Breast epithelium (tissue), 4 donors: ENCODE data around the gene FRY. TPM values are rescaled to one million over a fixed set of nuclear protein-coding genes. Genes with fewer than 3 reads are reported as not detected.

Source experiments
- DNase-seq, 2 donors: peaks; one replicate each; pipeline ENCODE4 v3.0.0-alpha.2; 2019; ENCODE audit warnings: low spot score in 2 of 2
- H3K27ac ChIP-seq, 2 donors: fragments of 200-600 bp; sonication (generic) in 1 of 2; one replicate each; pipeline ENCODE4 v1.5.1; 2016 to 2019; ENCODE audit warnings: mild to moderate bottlenecking in 1 of 2
- H3K27me3 ChIP-seq, 2 donors: fragments of 200-600 bp; sonication (generic) in 1 of 2; one replicate each; pipeline versions ENCODE4 v1.5.1 to v1.6.0; 2017 to 2019; ENCODE audit warnings: control low read depth in 1 of 2, mild to moderate bottlenecking in 1 of 2
- H3K36me3 ChIP-seq: fragments of 200-600 bp; one replicate; pipeline ENCODE4 v1.5.1; 2019
- H3K4me1 ChIP-seq, 2 donors: fragments of 200-600 bp; sonication (generic); one replicate each; pipeline ENCODE4 v1.5.1; 2016 to 2019; ENCODE audit warnings: control low read depth in 1 of 2
- H3K4me3 ChIP-seq, 3 donors: fragments of 200-600 bp; sonication (generic); 1 replicate in 2 of 3; 2 replicates in 1 of 3; pipeline ENCODE4 v1.5.1; 2016 to 2019; ENCODE audit warnings: mild to moderate bottlenecking in 3 of 3, moderate library complexity in 2 of 3
- H3K9me3 ChIP-seq, 2 donors: fragments of 200-600 bp; sonication (generic) in 1 of 2; one replicate each; pipeline ENCODE4 v1.5.1; 2016 to 2019; ENCODE audit warnings: control low read depth in 1 of 2
- CTCF ChIP-seq, 3 donors: fragments of 450-650 bp; IDR thresholded peaks; one replicate each; pipeline ENCODE4 v1.5.1; 2016 to 2017; ENCODE audit warnings: antibody characterized with exemption in 3 of 3, mild to moderate bottlenecking in 3 of 3, moderate library complexity in 3 of 3
- POLR2A ChIP-seq: fragments of 450-650 bp; IDR thresholded peaks from one replicate; pipeline ENCODE4 v1.6.1; 2016; ENCODE audit warnings: antibody characterized with exemption, mild to moderate bottlenecking, moderate library complexity
- POLR2AphosphoS5 ChIP-seq, 3 donors: sonication (generic); formaldehyde crosslinking; IDR thresholded peaks; one replicate each; pipeline ENCODE4 v1.6.1; 2017; ENCODE audit warnings: antibody characterized with exemption in 3 of 3
- intact Hi-C: fragments of 100-400 bp; cut with DNase I; formaldehyde crosslinking; loops from one replicate; pipeline ENCODE4 v1.15.1; 2023; ENCODE audit warnings: low total_unique reads
- total RNA-seq, 3 donors: library from RNA; depleted of rRNA; stranded (reverse); fragments of >200 nt; gene quantifications; one replicate each; pipeline ENCODE4 v1.1.0, GENCODE V29; 2016

The FRY gene
- total RNA-seq, 3 donors from 2014 or later = 41.0 to 52.8 (median 46.4) TPM

- Histone ChIP-seq H3K27ac (no peak overlapping the region), H3K9me3 (no peaks in the 10 kb centered on the region), H3K36me3 (no peaks in the 10 kb centered on the region), H3K4me1 (no peaks in the 10 kb centered on the region), H3K4me3 (no peak overlapping the region), H3K27me3 (no peaks in the 10 kb centered on the region)
- intact Hi-C loops = no loop called here
- DNase-seq = no peak
- TF ChIP-seq POLR2AphosphoS5 (IDR thresholded peaks at IDR 0.05) (no peak), CTCF (IDR thresholded peaks at IDR 0.05) (no peak), POLR2A (no peak)
Measured at GRCh38 chr13:32023096-32023495, 8.5 kb upstream of the FRY start.

GRCh38 chr13:32023698-32024097, 7.9 kb upstream of the FRY start:
- Histone ChIP-seq H3K4me1 (no peaks in the 10 kb centered on the region), H3K9me3 (no peaks in the 10 kb centered on the region), H3K4me3 (no peak overlapping the region), H3K27ac (no peak overlapping the region), H3K27me3 (no peaks in the 10 kb centered on the region), H3K36me3 (no peaks in the 10 kb centered on the region)
- intact Hi-C loops = no loop called here
- TF ChIP-seq CTCF (IDR thresholded peaks at IDR 0.05) (no peak), POLR2AphosphoS5 (IDR thresholded peaks at IDR 0.05) (no peak), POLR2A (no peak)
- no peak for DNase-seq

- intact Hi-C loops = no loop called here
- no peak for TF ChIP-seq POLR2AphosphoS5 (IDR thresholded peaks at IDR 0.05)
- TF ChIP-seq CTCF (IDR thresholded peaks at IDR 0.05) = no peak
- no peak for TF ChIP-seq POLR2A
- no peak overlapping the region for H3K4me3 ChIP-seq
- no peaks in the 10 kb centered on the region for H3K4me1 ChIP-seq
- H3K27ac ChIP-seq = no peak overlapping the region
- H3K36me3 ChIP-seq = no peaks in the 10 kb centered on the region
- H3K27me3 ChIP-seq = no peaks in the 10 kb centered on the region
- H3K9me3 ChIP-seq = no peaks in the 10 kb centered on the region
- DNase-seq = no peak
Measured at GRCh38 chr13:32024750-32025149, 6.8 kb upstream of the FRY start.

- Histone ChIP-seq H3K36me3 (no peaks in the 10 kb centered on the region), H3K27me3 (no peaks in the 10 kb centered on the region), H3K4me1 (no peaks in the 10 kb centered on the region), H3K27ac (no peak overlapping the region), H3K4me3 (no peak overlapping the region), H3K9me3 (no peaks in the 10 kb centered on the region)
- no peak for DNase-seq
- TF ChIP-seq POLR2A (no peak), POLR2AphosphoS5 (IDR thresholded peaks at IDR 0.05) (no peak), CTCF (IDR thresholded peaks at IDR 0.05) (no peak)
- intact Hi-C loops = no loop called here
Measured at GRCh38 chr13:32025730-32026129, 5.8 kb upstream of the FRY start.

- TF ChIP-seq POLR2A = no peak
- no peak for TF ChIP-seq CTCF (IDR thresholded peaks at IDR 0.05)
- no peak for TF ChIP-seq POLR2AphosphoS5 (IDR thresholded peaks at IDR 0.05)
Measured at GRCh38 chr13:32026623-32027022, 5.0 kb upstream of the FRY start.

More at GRCh38 chr13:32026623-32027022, 5.0 kb upstream of the FRY start:
- DNase-seq = no peak
- no peaks in the 10 kb centered on the region for H3K9me3 ChIP-seq
- H3K27me3 ChIP-seq = no peaks in the 10 kb centered on the region
- intact Hi-C loops = no loop called here
- no peak overlapping the region for H3K27ac ChIP-seq
- H3K36me3 ChIP-seq = no peaks in the 10 kb centered on the region
- no peak overlapping the region for H3K4me3 ChIP-seq
- no peaks in the 10 kb centered on the region for H3K4me1 ChIP-seq
